ENCODE results near the gene IFITM10. TPM values are rescaled to one million over a fixed set of nuclear protein-coding genes. Genes with fewer than 3 reads are reported as not detected.

Gene IFITM10
- total RNA-seq, 1 donor from 2014 or later: 3.4 TPM

GRCh38 chr11:1741741-1742140 lies 8.7 kb downstream of the IFITM10 start:
- H3K27ac Mint-ChIP-seq: no peak overlapping the region
- no peak for TF ChIP-seq CTCF (conservative IDR thresholded peaks at IDR 0.05)
- H3K4me3 Mint-ChIP-seq: no peak overlapping the region
- H3K27me3 Mint-ChIP-seq: peaks cover 35% of the 10 kb centered on the region
- H3K4me1 Mint-ChIP-seq (ENCODE audit: unreplicated experiment): no peaks in the 10 kb centered on the region
- peaks cover 11% of the 10 kb centered on the region for H3K9me3 Mint-ChIP-seq
- no peak for DNase-seq (ENCODE audit: extremely low spot score, unreplicated experiment)
- no peaks in the 10 kb centered on the region for H3K36me3 Mint-ChIP-seq

GRCh38 chr11:1740786-1741530 lies 9.4 kb downstream of the IFITM10 start:
- no peak for DNase-seq (ENCODE audit: extremely low spot score, unreplicated experiment)
- no peaks in the 10 kb centered on the region for H3K4me1 Mint-ChIP-seq (ENCODE audit: unreplicated experiment)
- peaks cover 39% of the 10 kb centered on the region for H3K27me3 Mint-ChIP-seq
- no peak overlapping the region for H3K27ac Mint-ChIP-seq
- no peak overlapping the region for H3K4me3 Mint-ChIP-seq
- H3K36me3 Mint-ChIP-seq: no peaks in the 10 kb centered on the region
- peaks cover 18% of the 10 kb centered on the region for H3K9me3 Mint-ChIP-seq
- TF ChIP-seq CTCF (conservative IDR thresholded peaks at IDR 0.05): no peak

DNA sequence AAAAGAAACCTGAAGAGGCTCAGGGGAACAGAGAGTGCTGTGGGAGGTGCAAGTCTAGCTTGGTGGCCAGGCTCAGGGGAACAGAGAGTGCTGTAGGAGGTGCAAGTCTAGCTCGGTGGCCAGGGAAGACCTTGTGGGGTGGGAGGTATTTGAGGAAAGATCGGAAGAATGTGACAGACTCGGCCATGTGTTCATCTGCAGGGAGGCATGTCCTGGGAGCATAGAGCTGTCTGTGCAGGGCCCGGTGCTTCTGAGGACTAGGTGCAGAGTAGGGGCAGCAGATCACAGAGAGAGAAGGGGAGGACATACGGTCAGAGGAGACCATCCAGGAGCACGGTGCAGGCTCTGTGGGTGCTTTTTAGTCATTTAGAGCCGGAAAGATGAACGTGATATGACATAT lies 10.8 kb downstream of the IFITM10 start:
- Mint-ChIP-seq H3K4me1 (ENCODE audit: unreplicated experiment) (no peaks in the 10 kb centered on the region), H3K9me3 (peaks cover 24% of the 10 kb centered on the region), H3K4me3 (no peak overlapping the region), H3K27me3 (peaks cover 42% of the 10 kb centered on the region), H3K27ac (no peak overlapping the region), H3K36me3 (no peaks in the 10 kb centered on the region)
- DNase-seq (ENCODE audit: extremely low spot score, unreplicated experiment): no peak
- no peak for TF ChIP-seq CTCF (conservative IDR thresholded peaks at IDR 0.05)

DNA sequence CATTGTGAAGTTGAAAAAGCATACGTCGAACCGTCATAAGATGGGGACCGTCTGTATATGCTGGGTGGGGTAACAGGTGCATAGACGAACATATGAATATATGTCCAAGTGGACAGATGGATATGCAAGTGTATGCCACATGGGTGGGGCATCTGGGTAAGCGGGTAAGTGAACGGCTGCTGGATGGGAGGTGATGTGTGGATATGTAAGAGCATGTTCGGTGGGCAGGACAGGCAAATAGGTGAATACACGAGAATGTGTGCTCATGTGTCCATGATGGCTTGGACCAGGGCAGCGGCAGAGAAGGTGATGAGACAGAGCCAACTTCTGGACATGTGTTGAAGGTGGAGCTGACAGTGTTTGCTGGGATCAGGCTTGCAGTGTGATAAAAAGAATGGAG lies 12.0 kb downstream of the IFITM10 start:
- no peak for TF ChIP-seq CTCF (conservative IDR thresholded peaks at IDR 0.05)
- Mint-ChIP-seq H3K4me1 (ENCODE audit: unreplicated experiment) (peaks cover 3% of the 10 kb centered on the region), H3K27ac (no peak overlapping the region), H3K9me3 (peaks cover 24% of the 10 kb centered on the region), H3K36me3 (no peaks in the 10 kb centered on the region), H3K27me3 (peaks cover 54% of the 10 kb centered on the region), H3K4me3 (no peak overlapping the region)
- DNase-seq (ENCODE audit: extremely low spot score, unreplicated experiment): no peak

DNA sequence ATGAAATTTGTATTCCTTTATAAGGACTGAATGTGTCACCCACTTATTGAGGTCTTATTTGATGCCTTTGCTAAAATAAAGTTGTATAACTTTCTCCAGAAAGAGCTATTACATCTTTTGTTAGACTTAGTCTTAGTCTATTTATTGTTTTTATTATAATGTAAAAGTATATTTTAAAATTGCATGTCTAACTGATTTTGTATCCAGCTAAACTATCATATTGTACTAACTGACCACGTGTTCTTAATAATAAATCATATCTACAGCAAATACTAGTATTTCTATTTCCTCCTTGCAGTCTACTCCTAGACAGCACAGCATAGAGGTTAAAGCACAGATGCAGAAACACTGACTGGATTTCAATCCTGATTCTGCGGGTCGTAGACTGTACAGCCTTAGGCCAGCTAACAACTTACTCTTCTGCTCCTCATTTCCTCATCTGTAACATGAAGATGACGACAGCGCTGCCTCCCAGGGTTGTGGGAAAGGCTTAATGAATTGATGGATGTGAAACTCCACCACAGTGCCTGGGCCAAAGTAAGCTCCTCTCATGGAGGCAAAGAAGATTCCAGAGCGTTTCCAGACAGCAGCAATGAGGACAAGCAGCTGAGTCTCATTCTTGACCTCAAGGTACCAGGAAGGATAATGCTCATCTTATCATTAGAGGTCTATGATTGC lies 13.2 kb downstream of the IFITM10 start:
- Mint-ChIP-seq H3K9me3 (peaks cover 24% of the 10 kb centered on the region), H3K36me3 (no peaks in the 10 kb centered on the region), H3K4me3 (no peak overlapping the region), H3K4me1 (ENCODE audit: unreplicated experiment) (peaks cover 3% of the 10 kb centered on the region), H3K27me3 (peaks cover 59% of the 10 kb centered on the region), H3K27ac (no peak overlapping the region)
- DNase-seq (ENCODE audit: extremely low spot score, unreplicated experiment): no peak
- TF ChIP-seq CTCF (conservative IDR thresholded peaks at IDR 0.05): no peak
